ENCODE measurements around the gene POC1A. TPM values are rescaled to one million over a fixed set of nuclear protein-coding genes. Genes with fewer than 3 reads are reported as not detected.
A peak's percentile ranks its signal among the peaks of the same experiment; 100 is the strongest.

POC1A gene
- total RNA-seq, 1 donor, result 1.8 TPM

DNA sequence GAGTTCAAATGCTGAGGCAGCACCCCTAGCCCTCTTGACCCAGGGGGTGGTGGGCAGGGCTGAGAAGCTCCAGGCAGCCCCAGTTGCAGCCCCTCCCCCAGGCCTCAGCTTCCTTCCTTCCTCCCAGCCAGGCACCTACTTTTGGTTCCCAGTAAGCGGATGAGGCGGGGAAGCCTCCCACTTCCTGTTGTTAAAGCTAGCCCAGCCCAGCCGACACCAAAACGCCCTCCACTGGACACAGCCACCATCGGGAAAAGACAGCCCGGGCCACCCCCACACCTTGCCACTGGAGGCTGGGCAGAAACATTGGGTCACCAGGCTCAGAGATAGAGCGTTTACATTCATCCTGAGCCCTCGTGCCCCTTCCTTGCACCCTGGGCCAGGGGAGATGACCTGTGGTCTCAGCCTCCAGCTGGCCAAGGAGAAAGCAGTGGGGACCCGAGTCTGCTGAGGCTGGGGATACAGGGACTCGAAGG, 101.4 kb downstream of the POC1A start:
- peak; percentile 98 for DNase-seq (ENCODE audit: insufficient read length, low spot score, missing footprints)
- Histone ChIP-seq H3K9me3 (ENCODE audit: low read depth, low read length) (no peaks in the 10 kb centered on the region), H3K79me2 (ENCODE audit: insufficient read depth, low read length) (peaks cover 77% of the 10 kb centered on the region), H3K4me1 (ENCODE audit: insufficient read depth, low read length) (peaks cover 36% of the 10 kb centered on the region), H3K27me3 (ENCODE audit: insufficient read depth, low read length) (no peaks in the 10 kb centered on the region), H3K36me3 (ENCODE audit: insufficient read depth, low read length) (peaks cover 56% of the 10 kb centered on the region), H3K4me2 (ENCODE audit: insufficient read depth, low read length) (peak overlapping the region; percentile 95), H4K20me1 (ENCODE audit: insufficient read depth, low read length) (peaks cover 22% of the 10 kb centered on the region), H3K4me3 (ENCODE audit: insufficient read depth, low read length) (peak overlapping the region; percentile 50), H3K27ac (ENCODE audit: low read depth, low read length) (peak overlapping the region; percentile 82), H2AFZ (ENCODE audit: low read length) (no peak overlapping the region)
- TF ChIP-seq, protein P1, sequence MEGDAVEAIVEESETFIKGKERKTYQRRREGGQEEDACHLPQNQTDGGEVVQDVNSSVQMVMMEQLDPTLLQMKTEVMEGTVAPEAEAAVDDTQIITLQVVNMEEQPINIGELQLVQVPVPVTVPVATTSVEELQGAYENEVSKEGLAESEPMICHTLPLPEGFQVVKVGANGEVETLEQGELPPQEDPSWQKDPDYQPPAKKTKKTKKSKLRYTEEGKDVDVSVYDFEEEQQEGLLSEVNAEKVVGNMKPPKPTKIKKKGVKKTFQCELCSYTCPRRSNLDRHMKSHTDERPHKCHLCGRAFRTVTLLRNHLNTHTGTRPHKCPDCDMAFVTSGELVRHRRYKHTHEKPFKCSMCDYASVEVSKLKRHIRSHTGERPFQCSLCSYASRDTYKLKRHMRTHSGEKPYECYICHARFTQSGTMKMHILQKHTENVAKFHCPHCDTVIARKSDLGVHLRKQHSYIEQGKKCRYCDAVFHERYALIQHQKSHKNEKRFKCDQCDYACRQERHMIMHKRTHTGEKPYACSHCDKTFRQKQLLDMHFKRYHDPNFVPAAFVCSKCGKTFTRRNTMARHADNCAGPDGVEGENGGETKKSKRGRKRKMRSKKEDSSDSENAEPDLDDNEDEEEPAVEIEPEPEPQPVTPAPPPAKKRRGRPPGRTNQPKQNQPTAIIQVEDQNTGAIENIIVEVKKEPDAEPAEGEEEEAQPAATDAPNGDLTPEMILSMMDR (IDR thresholded peaks at IDR 0.05; ENCODE audit: extremely low read depth, low read depth, low read length), result peak; percentile 54

DNA sequence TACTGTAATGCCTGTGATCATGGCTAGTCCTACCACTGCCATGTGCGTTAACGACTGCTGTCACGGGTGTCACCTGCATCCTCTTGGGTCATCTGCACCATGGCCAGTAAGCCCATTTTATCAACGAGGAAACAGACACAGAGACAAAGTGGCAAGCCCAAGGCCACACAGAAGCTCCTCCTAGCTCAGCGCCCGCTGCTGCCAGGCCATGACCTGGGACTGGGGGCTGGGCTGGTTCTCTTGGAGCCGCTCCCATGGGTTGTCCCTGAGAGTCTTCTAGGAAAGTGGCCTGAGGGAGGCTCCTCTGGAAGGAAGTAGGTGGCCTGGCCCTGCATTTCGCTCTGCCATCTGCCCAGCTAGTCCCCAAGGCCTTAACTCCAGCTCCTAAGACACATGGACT, 102.8 kb downstream of the POC1A start:
- TF ChIP-seq, protein P1 (IDR thresholded peaks at IDR 0.05; ENCODE audit: extremely low read depth, low read depth, low read length), result no peak
- H3K9me3 ChIP-seq (ENCODE audit: low read depth, low read length), result no peaks in the 10 kb centered on the region
- H4K20me1 ChIP-seq (ENCODE audit: insufficient read depth, low read length), result peaks cover 22% of the 10 kb centered on the region
- no peaks in the 10 kb centered on the region for H3K27me3 ChIP-seq (ENCODE audit: insufficient read depth, low read length)
- no peak overlapping the region for H3K4me3 ChIP-seq (ENCODE audit: insufficient read depth, low read length)
- H2AFZ ChIP-seq (ENCODE audit: low read length), result no peak overlapping the region
- H3K79me2 ChIP-seq (ENCODE audit: insufficient read depth, low read length), result peaks cover 76% of the 10 kb centered on the region
- no peak overlapping the region for H3K27ac ChIP-seq (ENCODE audit: low read depth, low read length)
- DNase-seq (ENCODE audit: insufficient read length, low spot score, missing footprints), result no peak
- H3K36me3 ChIP-seq (ENCODE audit: insufficient read depth, low read length), result peaks cover 56% of the 10 kb centered on the region
- no peak overlapping the region for H3K4me2 ChIP-seq (ENCODE audit: insufficient read depth, low read length)
- peaks cover 42% of the 10 kb centered on the region for H3K4me1 ChIP-seq (ENCODE audit: insufficient read depth, low read length)

DNA sequence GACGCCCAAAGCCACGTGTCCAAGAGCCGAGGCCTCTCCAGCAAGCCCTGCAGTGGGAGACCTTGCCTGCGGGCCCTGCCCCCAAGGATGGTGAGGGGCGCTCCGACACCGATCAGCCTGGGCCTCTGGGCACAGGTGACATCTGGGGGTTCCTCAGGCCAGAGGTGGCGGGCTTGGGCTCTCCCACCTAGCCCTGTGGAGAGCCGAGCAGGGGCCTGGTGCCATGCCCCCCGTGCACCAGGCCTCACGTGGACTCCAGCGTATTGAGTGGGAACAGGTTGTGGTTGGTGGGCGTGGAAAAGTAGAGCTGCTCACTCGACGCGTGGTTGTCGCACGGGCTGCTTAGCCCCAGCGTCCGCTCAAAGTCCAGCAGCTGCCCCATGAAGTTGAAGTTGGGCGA, 103.7 kb downstream of the POC1A start:
- no peak for DNase-seq (ENCODE audit: insufficient read length, low spot score, missing footprints)
- H3K27ac ChIP-seq (ENCODE audit: low read depth, low read length), result no peak overlapping the region
- no peak overlapping the region for H2AFZ ChIP-seq (ENCODE audit: low read length)
- H4K20me1 ChIP-seq (ENCODE audit: insufficient read depth, low read length), result peaks cover 22% of the 10 kb centered on the region
- no peak overlapping the region for H3K4me3 ChIP-seq (ENCODE audit: insufficient read depth, low read length)
- H3K4me2 ChIP-seq (ENCODE audit: insufficient read depth, low read length), result no peak overlapping the region
- H3K36me3 ChIP-seq (ENCODE audit: insufficient read depth, low read length), result peaks cover 56% of the 10 kb centered on the region
- H3K9me3 ChIP-seq (ENCODE audit: low read depth, low read length), result no peaks in the 10 kb centered on the region
- peaks cover 51% of the 10 kb centered on the region for H3K4me1 ChIP-seq (ENCODE audit: insufficient read depth, low read length)
- H3K27me3 ChIP-seq (ENCODE audit: insufficient read depth, low read length), result no peaks in the 10 kb centered on the region
- H3K79me2 ChIP-seq (ENCODE audit: insufficient read depth, low read length), result peaks cover 70% of the 10 kb centered on the region
- TF ChIP-seq, protein P1 (IDR thresholded peaks at IDR 0.05; ENCODE audit: extremely low read depth, low read depth, low read length), result no peak

DNA sequence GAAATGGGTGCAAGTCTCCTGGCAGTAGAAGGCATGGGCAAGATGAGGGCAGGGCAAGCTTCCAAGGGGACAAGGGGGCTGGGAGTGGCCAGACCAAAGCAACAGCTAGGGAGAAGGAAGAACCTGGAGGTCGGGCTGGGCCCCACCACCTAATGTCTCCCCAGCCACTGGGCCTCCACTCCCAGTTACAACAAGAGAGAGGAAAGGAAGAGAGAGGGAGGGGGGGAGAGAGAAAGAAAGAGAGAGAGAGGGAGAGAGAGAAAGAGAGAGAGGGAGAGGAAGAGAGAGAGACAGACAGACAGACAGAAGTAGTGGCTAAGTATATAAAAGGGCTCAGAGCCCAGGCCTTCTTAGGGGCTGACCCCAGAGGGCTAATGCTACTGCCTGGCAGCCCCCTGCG, 104.7 kb downstream of the POC1A start:
- peaks cover 19% of the 10 kb centered on the region for H4K20me1 ChIP-seq (ENCODE audit: insufficient read depth, low read length)
- DNase-seq (ENCODE audit: insufficient read length, low spot score, missing footprints), result no peak
- TF ChIP-seq, protein P1 (IDR thresholded peaks at IDR 0.05; ENCODE audit: extremely low read depth, low read depth, low read length), result no peak
- H3K4me3 ChIP-seq (ENCODE audit: insufficient read depth, low read length), result no peak overlapping the region
- H3K9me3 ChIP-seq (ENCODE audit: low read depth, low read length), result no peaks in the 10 kb centered on the region
- peaks cover 60% of the 10 kb centered on the region for H3K79me2 ChIP-seq (ENCODE audit: insufficient read depth, low read length)
- H3K36me3 ChIP-seq (ENCODE audit: insufficient read depth, low read length), result peaks cover 56% of the 10 kb centered on the region
- peaks cover 53% of the 10 kb centered on the region for H3K4me1 ChIP-seq (ENCODE audit: insufficient read depth, low read length)
- no peak overlapping the region for H3K27ac ChIP-seq (ENCODE audit: low read depth, low read length)
- H3K4me2 ChIP-seq (ENCODE audit: insufficient read depth, low read length), result no peak overlapping the region
- no peaks in the 10 kb centered on the region for H3K27me3 ChIP-seq (ENCODE audit: insufficient read depth, low read length)
- H2AFZ ChIP-seq (ENCODE audit: low read length), result no peak overlapping the region
